ENCODE data around the gene MCTP1. TPM values are rescaled to one million over a fixed set of nuclear protein-coding genes. Genes with fewer than 3 reads are reported as not detected.

The MCTP1 gene
- total and polyA plus RNA-seq, 2 of the 8 experiments (the other 6 are each of a cell fraction or from before 2014, with no cell fraction given), result 0.56 to 3.4 TPM

GRCh38 chr5:95159603-95160002 lies 125.3 kb downstream of the MCTP1 start:
- no peak for FAIRE-seq

More at GRCh38 chr5:95159603-95160002, 125.3 kb downstream of the MCTP1 start:
- Histone ChIP-seq H3K23ac (ENCODE audit: insufficient read length) (no peak overlapping the region), H2BK120ac (replicated peaks; ENCODE audit: low read depth, low read length) (no peak overlapping the region), H4K20me1 (replicated peaks in 1 of 2; ENCODE audit: control insufficient read depth in 1 of 2, insufficient read depth in 2 of 2, low read length in 2 of 2) (no peaks in the 10 kb centered on the region), H2BK5ac (ENCODE audit: low read depth, low read length) (no peak overlapping the region), H3K27me3 (replicated peaks in 1 of 4; ENCODE audit: control insufficient read depth in 3 of 4, extremely low read depth in 1 of 4, insufficient read depth in 3 of 4, low read length in 3 of 4) (no peaks in the 10 kb centered on the region), H4K5ac (ENCODE audit: insufficient read length, low read depth, low read length) (no peak overlapping the region), H3K9ac (replicated peaks in 1 of 4; ENCODE audit: extremely low read depth in 1 of 4, low read depth in 3 of 4, low read length in 3 of 4) (no peak overlapping the region), H3K56ac (replicated peaks; ENCODE audit: insufficient read length, low read depth, low read length) (no peak overlapping the region), H3K27ac (ENCODE audit: low read depth, low read length) (no peak overlapping the region), H4K91ac (replicated peaks; ENCODE audit: insufficient read length, low read length) (no peak overlapping the region), H2BK20ac (ENCODE audit: low read length) (no peak overlapping the region), H2BK15ac (ENCODE audit: low read length) (no peak overlapping the region), H2AK5ac (ENCODE audit: low read depth, low read length) (no peak overlapping the region), H3K18ac (ENCODE audit: extremely low read depth, low read length) (no peak overlapping the region), H3K23me2 (ENCODE audit: low read depth, low read length) (no peaks in the 10 kb centered on the region), H3K79me1 (ENCODE audit: low read depth, low read length) (no peaks in the 10 kb centered on the region), H3K36me3 (ENCODE audit: control insufficient read depth in 2 of 4, insufficient read depth in 4 of 4, low read length in 3 of 4) (no peaks in the 10 kb centered on the region), H3K9me3 (ENCODE audit: insufficient read depth in 2 of 2, low read depth in 1 of 2, low read length in 1 of 2) (no peaks in the 10 kb centered on the region), H3K4ac (replicated peaks; ENCODE audit: insufficient read length, low read depth, low read length) (no peak overlapping the region), H3K79me2 (ENCODE audit: control insufficient read depth in 1 of 2, insufficient read depth in 2 of 2, low read length in 2 of 2) (no peaks in the 10 kb centered on the region), H2AFZ (ENCODE audit: low read length) (no peak overlapping the region), H3K4me1 (replicated peaks in 1 of 4; ENCODE audit: control insufficient read depth in 3 of 4, insufficient read depth in 4 of 4, low read length in 3 of 4) (no peaks in the 10 kb centered on the region), H4K8ac (ENCODE audit: extremely low read depth, insufficient read depth, low read length) (no peak overlapping the region), H3K14ac (ENCODE audit: insufficient read length) (no peak overlapping the region), H3K4me2 (ENCODE audit: insufficient read depth in 1 of 2, low read depth in 2 of 2, low read length in 2 of 2) (no peak overlapping the region), H3K4me3 (ENCODE audit: extremely low read depth in 1 of 4, insufficient read depth in 2 of 4, low read depth in 3 of 4, low read length in 4 of 4) (no peak overlapping the region), H2BK12ac (ENCODE audit: low read depth, low read length) (no peak overlapping the region)
- CTCF ChIA-PET (ENCODE audit: partially characterized antibody), result no interaction called here
- 94% methylated on average over 1 of the region's 1 CpG; no CpG with 5 or more reads in 1 of the 2 experiments for WGBS, 2 experiments (ENCODE audit: extremely low coverage in 1 of 2, insufficient coverage in 1 of 2, insufficient read length in 1 of 2, insufficient replicate concordance in 2 of 2, low coverage in 1 of 2, low lambda C conversion rate in 2 of 2, missing lambda C conversion rate in 1 of 2)
- no peak for TF ChIP-seq CTBP2 (IDR thresholded peaks at IDR 0.05; ENCODE audit: borderline replicate concordance, insufficient read depth, insufficient read length, low read length)
- TF ChIP-seq TBP (IDR thresholded peaks at IDR 0.05; ENCODE audit: low read depth, low read length), result no peak
- no peak for TF ChIP-seq CHD1 (IDR thresholded peaks at IDR 0.05; ENCODE audit: low read depth, low read length)
- TF ChIP-seq TEAD4 (IDR thresholded peaks at IDR 0.05; ENCODE audit: low read depth, low read length), result no peak
- no peak for TF ChIP-seq ATF3 (IDR thresholded peaks at IDR 0.05; ENCODE audit: insufficient read depth, low read depth, low read length)
- TF ChIP-seq POLR2AphosphoS5 (IDR thresholded peaks at IDR 0.05; ENCODE audit: low read depth, low read length), result no peak
- TF ChIP-seq GABPA (IDR thresholded peaks at IDR 0.05; ENCODE audit: borderline replicate concordance, insufficient read depth, low read length), result no peak
- no peak for TF ChIP-seq TAF7 (optimal IDR thresholded peaks at IDR 0.05; ENCODE audit: borderline replicate concordance, low read depth, low read length)
- no peak for TF ChIP-seq BRCA1 (IDR thresholded peaks at IDR 0.05; ENCODE audit: low read depth, low read length)
- TF ChIP-seq RXRA (IDR thresholded peaks at IDR 0.05; ENCODE audit: insufficient read depth, low read depth, low read length), result no peak
- no peak for TF ChIP-seq GTF2F1 (IDR thresholded peaks at IDR 0.05; ENCODE audit: borderline replicate concordance, low read depth, low read length)
- TF ChIP-seq RBBP5 (IDR thresholded peaks at IDR 0.05; ENCODE audit: borderline replicate concordance, low read depth, low read length), result no peak
- no peak for TF ChIP-seq BCL11A (IDR thresholded peaks at IDR 0.05; ENCODE audit: low read depth in 2 of 2, low read length in 2 of 2)
- DNase-seq (ENCODE audit: low read depth in 1 of 2, low spot score in 2 of 2), result no peak
- POLR2A ChIA-PET (ENCODE audit: partially characterized antibody), result no interaction called here

Data from H1 (cell line).